ENCODE measurements around the gene GABBR2.
A peak's percentile ranks its signal among the peaks of the same experiment; 100 is the strongest.

Gene GABBR2

GRCh38 chr9:98554752-98555151 is 154.0 kb downstream of the GABBR2 start:
- TF ChIP-seq, protein P1, sequence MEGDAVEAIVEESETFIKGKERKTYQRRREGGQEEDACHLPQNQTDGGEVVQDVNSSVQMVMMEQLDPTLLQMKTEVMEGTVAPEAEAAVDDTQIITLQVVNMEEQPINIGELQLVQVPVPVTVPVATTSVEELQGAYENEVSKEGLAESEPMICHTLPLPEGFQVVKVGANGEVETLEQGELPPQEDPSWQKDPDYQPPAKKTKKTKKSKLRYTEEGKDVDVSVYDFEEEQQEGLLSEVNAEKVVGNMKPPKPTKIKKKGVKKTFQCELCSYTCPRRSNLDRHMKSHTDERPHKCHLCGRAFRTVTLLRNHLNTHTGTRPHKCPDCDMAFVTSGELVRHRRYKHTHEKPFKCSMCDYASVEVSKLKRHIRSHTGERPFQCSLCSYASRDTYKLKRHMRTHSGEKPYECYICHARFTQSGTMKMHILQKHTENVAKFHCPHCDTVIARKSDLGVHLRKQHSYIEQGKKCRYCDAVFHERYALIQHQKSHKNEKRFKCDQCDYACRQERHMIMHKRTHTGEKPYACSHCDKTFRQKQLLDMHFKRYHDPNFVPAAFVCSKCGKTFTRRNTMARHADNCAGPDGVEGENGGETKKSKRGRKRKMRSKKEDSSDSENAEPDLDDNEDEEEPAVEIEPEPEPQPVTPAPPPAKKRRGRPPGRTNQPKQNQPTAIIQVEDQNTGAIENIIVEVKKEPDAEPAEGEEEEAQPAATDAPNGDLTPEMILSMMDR (conservative IDR thresholded peaks at IDR 0.05; ENCODE audit: low read depth) = no peak
- CTCF ChIA-PET = interaction anchor here (0.5 kb wide), 1 partner anchor 1773 kb away, joined by 3 read pairs; no protein-coding TSS in a partner anchor
- no peak for DNase-seq (ENCODE audit: low spot score)

GRCh38 chr9:98552331-98552730 is 156.4 kb downstream of the GABBR2 start:
- TF ChIP-seq, protein P1 (conservative IDR thresholded peaks at IDR 0.05; ENCODE audit: low read depth) = no peak
- POLR2A ChIA-PET (ENCODE audit: low non-redundant PET) = no interaction called here
- CTCF ChIA-PET = interaction anchor here (0.7 to 1.3 kb wide), 3 partner anchors 15 to 693 kb away, joined by 3 to 4 read pairs (median 4); no protein-coding TSS in a partner anchor
- no peak overlapping the region for H3K27ac ChIP-seq
- no peak for DNase-seq (ENCODE audit: low spot score)

More at GRCh38 chr9:98554752-98555151, 154.0 kb downstream of the GABBR2 start:
- H3K27ac ChIP-seq = no peak overlapping the region
- POLR2A ChIA-PET (ENCODE audit: low non-redundant PET) = no interaction called here

- ChIA-PET CTCF (interaction anchor here (1.0 to 1.3 kb wide), 2 partner anchors 15 to 240 kb away, joined by 4 read pairs; no protein-coding TSS in a partner anchor), POLR2A (ENCODE audit: low non-redundant PET) (no interaction called here)
Observed at GRCh38 chr9:98551511-98552286, 157.0 kb downstream of the GABBR2 start.

DNA sequence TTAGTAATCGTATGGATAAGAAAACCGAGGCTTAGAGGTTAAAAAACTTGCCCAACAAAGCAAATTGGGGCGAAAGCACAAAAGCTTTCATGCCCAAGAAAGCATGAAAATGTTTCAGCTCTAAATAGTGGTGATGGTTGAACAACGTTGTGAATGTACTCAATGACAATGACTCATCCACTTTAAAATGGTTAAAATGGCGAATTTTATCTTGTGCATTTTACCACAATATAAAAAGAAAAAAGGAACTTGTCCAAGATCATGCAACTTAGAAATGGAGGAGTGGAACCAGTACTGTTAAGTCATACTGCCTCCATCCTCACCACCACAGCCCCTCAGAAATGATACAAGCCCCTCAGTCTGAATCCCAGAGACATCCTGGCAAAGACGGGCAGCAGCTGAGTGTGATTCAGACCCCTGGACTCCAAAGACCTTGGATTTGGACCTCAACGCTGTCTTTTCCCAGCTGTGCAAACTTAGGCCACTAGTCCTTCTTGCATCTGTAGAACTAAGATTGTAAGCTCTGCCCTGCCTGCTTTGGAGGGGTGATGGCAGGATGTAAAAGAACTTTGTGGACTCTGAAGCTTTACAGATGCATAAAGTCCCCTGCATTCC is 158.4 kb downstream of the GABBR2 start:
- POLR2A ChIA-PET (ENCODE audit: low non-redundant PET) = no interaction called here
- CTCF ChIA-PET = no interaction called here
- no peak for DNase-seq (ENCODE audit: low spot score)

More at GRCh38 chr9:98551511-98552286, 157.0 kb downstream of the GABBR2 start:
- DNase-seq (ENCODE audit: low spot score) = peak; percentile 63
- no peak overlapping the region for H3K27ac ChIP-seq
- TF ChIP-seq, protein P1 (conservative IDR thresholded peaks at IDR 0.05; ENCODE audit: low read depth) = no peak

DNA sequence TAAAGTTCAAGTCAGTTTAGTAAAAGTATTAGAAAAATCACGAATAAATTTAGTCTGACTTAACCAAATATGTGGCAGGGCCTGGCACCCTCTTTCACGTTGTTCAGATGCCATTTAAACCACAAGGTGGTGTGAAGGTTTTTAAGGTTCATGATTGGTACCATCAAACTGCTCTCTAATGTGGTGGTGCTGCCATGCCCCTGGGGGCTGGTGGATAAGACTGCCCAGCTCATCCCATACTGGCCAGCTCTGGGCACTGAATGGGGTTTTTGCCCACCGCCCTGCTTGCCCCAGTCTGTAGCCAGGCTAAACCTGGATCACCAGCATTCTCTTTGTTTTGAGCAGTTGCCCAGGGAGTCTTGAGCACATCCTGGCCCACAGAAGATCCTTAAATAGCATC is 159.3 kb downstream of the GABBR2 start:
- no peak for DNase-seq (ENCODE audit: low spot score)
- TF ChIP-seq, protein P1 (conservative IDR thresholded peaks at IDR 0.05; ENCODE audit: low read depth) = no peak
- POLR2A ChIA-PET (ENCODE audit: low non-redundant PET) = no interaction called here
- CTCF ChIA-PET = no interaction called here
- H3K27ac ChIP-seq = no peak overlapping the region

More for the DNA sequence above, 158.4 kb downstream of the GABBR2 start:
- no peak overlapping the region for H3K27ac ChIP-seq
- TF ChIP-seq, protein P1 (conservative IDR thresholded peaks at IDR 0.05; ENCODE audit: low read depth) = no peak

GRCh38 chr9:98547606-98548005 is 161.1 kb downstream of the GABBR2 start:
- H3K27ac ChIP-seq = no peak overlapping the region
- CTCF ChIA-PET = no interaction called here
- TF ChIP-seq, protein P1 (conservative IDR thresholded peaks at IDR 0.05; ENCODE audit: low read depth) = no peak
- POLR2A ChIA-PET (ENCODE audit: low non-redundant PET) = no interaction called here
- DNase-seq (ENCODE audit: low spot score) = no peak

Data from RWPE1 (cell line).